Stimulated activated CD4-positive, alpha-beta T cell treated with anti-CD3 and anti-CD28 coated beads, Interleukin-12 subunit alpha, Interleukin-12 subunit beta, amount 100 ng/mL, for 24 hours (primary cell): ENCODE measurements around the gene DENND10.
A peak's percentile ranks its signal among the peaks of the same experiment; 100 is the strongest.
"Not testable (repeated sequence)": the region's sequence is repeated elsewhere in the genome, so short reads cannot be mapped to it uniquely, and the experiment has no call there.

ENCODE experiments used
- DNase-seq, 2 experiments: peaks; one replicate each; pipeline ENCODE4 v3.0.0-alpha.2; 2020; ENCODE audit warnings: low read depth in 2 of 2

DENND10 gene

DNA sequence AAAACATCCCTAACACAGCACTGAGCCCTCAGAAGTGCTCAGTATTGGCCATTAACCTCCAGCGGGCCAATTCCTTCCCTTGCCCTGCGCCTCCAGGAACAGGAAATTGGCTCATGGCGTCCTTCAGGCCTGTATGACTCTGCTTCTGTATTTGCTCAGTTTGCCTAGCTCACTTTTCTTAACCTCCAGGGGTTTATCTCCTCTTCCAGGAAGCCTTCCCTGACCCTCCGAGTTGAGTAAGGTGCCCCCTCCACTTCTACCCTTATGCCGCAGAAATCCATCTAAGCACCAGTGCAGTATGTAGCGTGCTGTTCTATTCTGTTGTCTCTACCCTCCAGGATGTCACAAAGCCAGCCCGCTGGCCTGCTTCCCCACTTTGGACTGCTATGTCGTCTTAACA, 62.7 kb downstream of the DENND10 start:
- no peak for DNase-seq

- DNase-seq = no peak
Measured at GRCh38 chr10:119167041-119167440, 63.1 kb downstream of the DENND10 start.

GRCh38 chr10:119174109-119174508, 70.2 kb downstream of the DENND10 start:
- no peak for DNase-seq

DNA sequence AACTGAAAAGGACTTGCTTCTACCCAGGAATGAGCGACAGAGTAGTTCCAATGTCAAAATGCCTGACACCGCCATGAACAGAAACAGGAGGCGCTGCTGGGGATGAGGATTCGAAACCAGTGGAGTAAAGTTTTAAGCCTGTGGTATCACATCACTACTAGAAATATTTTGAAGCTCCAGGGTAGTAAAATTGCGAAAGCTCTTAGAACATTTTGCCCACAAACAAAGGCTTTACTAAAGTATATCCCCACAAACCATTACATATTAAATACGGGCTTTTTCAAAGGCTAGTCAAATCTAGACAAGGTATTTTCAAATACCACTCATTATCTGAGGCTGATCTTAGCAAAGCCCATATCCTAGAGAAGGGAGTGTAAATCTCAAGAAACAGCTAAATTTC, 72.3 kb downstream of the DENND10 start:
- DNase-seq = no peak

- peak in 1 of 2 experiments; percentile 24 for DNase-seq
Measured at GRCh38 chr10:119177708-119178371, 73.9 kb downstream of the DENND10 start.

DNA sequence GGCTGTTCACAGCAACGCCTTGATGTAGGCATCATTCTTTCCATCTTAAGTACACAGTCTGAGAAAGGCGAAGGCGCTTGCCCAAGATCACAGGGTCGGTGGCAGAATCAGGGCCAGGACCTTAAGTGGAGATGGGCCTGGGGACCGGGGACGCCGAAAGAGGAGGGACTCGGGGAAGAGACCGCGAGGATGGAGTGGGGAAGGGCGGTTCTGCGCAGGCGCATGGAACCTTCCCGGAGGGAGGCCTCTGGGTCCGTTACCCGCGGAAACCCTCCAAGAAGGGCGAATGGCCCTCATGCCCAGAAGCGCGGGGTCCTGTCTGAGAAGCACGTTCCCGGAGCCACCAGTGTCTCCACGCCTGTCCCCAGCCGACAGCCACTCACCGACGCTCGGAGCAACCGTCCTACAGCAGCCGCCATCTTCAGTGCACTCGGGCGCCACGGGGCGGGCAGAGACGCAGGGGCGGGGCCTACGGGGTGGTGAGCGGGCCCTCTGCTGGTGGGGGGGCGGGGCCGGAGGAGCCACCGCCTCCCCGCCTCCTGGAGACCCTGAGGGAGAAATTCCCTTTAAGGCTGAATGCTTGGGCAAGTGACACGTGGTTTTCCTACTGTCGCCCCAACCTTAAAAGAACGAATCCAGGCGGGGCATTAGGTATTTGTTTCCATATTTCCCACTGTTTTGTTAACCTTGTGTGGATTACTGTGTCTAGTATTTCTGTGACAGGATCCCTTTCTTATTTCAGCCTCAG, 74.6 kb downstream of the DENND10 start, which contains the start of gene PRDX3:
TSS of gene PRDX3 (minus strand) at position 441 of the 748 bp plus-strand sequence. CDS start at position 419, 22 bp downstream.
- peak; percentile 83 to 95 for DNase-seq

DNA sequence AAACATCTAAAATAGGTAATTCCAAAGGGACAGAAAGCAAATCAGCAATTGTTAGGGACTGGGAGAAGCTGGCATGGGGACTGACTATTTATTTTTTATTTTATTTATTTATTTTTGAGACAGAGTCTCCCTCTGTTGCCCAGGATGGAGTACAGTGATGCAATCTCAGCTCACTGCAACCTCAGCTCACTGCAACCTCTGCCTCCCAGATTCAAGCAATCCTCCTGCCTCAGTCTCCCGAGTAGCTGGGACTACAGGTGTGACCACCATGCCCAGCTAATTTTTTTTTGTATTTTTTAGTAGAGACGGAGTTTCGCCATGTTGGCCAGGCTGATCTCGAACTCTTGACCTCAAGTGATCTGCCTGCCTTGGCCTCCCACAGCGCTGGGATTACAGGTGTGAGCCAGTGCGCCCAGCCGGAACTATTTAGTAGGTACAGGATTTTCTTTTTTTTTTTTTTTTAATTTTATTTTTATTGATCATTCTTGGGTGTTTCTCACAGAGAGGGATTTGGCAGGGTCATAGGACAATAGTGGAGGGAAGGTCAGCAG, 77.0 kb downstream of the DENND10 start:
- not testable (repeated sequence) for DNase-seq

DNA sequence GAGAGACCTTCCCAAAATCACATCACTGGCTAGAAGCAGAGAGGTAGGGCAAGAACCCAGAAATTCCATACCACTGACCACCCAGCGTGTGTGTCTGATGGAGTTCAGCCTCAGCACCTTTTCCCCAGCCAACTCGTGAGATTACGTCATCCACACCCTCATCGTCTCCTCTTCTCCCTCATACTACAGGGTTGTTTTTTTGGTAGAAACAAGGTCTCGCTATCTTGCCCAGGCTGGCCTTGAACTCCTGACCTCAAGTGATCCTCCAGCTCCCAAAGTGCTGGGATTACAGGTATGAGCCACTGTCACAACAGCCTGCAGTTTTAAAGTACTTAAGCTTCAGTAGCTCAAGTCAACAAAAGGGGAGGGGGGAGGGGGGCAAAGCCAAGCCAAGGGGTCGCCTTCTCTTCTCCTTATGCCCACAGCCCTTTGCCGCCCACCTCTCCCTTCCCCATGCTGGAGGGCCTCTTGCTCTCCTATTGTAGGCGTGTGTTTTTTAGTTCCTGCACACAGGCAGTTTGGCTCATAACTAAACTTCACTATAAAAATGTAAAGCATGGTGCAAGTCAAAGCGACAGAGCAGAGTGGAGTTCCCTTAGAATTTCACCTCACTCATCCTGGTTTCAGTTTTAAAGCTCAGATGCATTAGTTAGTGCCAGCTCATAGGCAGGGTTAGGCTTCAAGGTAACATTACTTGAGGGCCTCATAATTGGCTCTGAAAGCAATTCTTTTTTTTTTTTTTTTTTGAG, 79.9 kb downstream of the DENND10 start:
- no peak for DNase-seq
